ENCODE results near the gene ORC4. TPM values are rescaled to one million over a fixed set of nuclear protein-coding genes. Genes with fewer than 3 reads are reported as not detected.

ORC4 gene
- total and polyA plus RNA-seq, 8 donors = 36.1 to 86.0 (median 60.0) TPM

DNA sequence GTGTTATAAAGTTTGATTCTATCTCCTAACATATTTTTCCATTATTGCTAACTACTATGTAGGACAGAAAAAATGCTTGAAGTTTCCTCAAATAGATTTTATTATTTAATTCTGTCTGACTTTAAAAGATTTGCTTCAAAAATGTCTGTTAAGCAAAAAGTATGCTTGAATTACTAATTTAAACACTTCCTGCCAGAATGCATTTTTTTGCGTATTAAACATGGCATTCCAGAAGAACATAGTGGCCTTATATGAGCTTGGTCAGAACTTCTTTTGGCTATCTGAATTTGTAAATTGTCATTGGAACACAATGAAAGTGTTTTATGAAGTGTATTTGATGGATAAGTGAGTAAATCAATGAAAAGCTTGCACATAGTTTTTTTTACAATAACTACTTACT lies 38.1 kb upstream of the ORC4 start:
- no peak overlapping the region for H3K4me3 ChIP-seq
- TF ChIP-seq, protein P1, sequence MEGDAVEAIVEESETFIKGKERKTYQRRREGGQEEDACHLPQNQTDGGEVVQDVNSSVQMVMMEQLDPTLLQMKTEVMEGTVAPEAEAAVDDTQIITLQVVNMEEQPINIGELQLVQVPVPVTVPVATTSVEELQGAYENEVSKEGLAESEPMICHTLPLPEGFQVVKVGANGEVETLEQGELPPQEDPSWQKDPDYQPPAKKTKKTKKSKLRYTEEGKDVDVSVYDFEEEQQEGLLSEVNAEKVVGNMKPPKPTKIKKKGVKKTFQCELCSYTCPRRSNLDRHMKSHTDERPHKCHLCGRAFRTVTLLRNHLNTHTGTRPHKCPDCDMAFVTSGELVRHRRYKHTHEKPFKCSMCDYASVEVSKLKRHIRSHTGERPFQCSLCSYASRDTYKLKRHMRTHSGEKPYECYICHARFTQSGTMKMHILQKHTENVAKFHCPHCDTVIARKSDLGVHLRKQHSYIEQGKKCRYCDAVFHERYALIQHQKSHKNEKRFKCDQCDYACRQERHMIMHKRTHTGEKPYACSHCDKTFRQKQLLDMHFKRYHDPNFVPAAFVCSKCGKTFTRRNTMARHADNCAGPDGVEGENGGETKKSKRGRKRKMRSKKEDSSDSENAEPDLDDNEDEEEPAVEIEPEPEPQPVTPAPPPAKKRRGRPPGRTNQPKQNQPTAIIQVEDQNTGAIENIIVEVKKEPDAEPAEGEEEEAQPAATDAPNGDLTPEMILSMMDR (IDR thresholded peaks at IDR 0.05) = no peak
- no peaks in the 10 kb centered on the region for H3K27me3 ChIP-seq
- DNase-seq (no peak), ATAC-seq (no peak)
- no peaks in the 10 kb centered on the region for H3K36me3 ChIP-seq
- H3K27ac ChIP-seq = no peak overlapping the region
- no peaks in the 10 kb centered on the region for H3K9me3 ChIP-seq
- H3K4me1 ChIP-seq = no peaks in the 10 kb centered on the region
- intact Hi-C loops (cut with DNase I) = no loop called here

GRCh38 chr2:148052687-148053086 lies 32.1 kb upstream of the ORC4 start:
- TF ChIP-seq, protein P1 (IDR thresholded peaks at IDR 0.05) = no peak
- intact Hi-C loops (cut with DNase I) = no loop called here
- DNase-seq (no peak), ATAC-seq (no peak)
- Histone ChIP-seq H3K9me3 (no peaks in the 10 kb centered on the region), H3K36me3 (no peaks in the 10 kb centered on the region), H3K27me3 (no peaks in the 10 kb centered on the region), H3K4me3 (no peak overlapping the region), H3K4me1 (peaks cover 0 to 8% of the 10 kb centered on the region in 2 donors), H3K27ac (no peak overlapping the region)

- no peaks in the 10 kb centered on the region for H3K27me3 ChIP-seq
- TF ChIP-seq, protein P1 (IDR thresholded peaks at IDR 0.05) = no peak
- no peaks in the 10 kb centered on the region for H3K9me3 ChIP-seq
- peaks cover 0 to 8% of the 10 kb centered on the region in 2 donors for H3K4me1 ChIP-seq
- peak; percentile 45 for ATAC-seq
- H3K27ac ChIP-seq = no peak overlapping the region
- H3K36me3 ChIP-seq = no peaks in the 10 kb centered on the region
- intact Hi-C loops (cut with DNase I) = no loop called here
- DNase-seq = no peak
- H3K4me3 ChIP-seq = no peak overlapping the region
Measured at GRCh38 chr2:148049284-148049683, 28.7 kb upstream of the ORC4 start.

- H3K27ac ChIP-seq = no peak overlapping the region
- H3K27me3 ChIP-seq = no peaks in the 10 kb centered on the region
- intact Hi-C loops (cut with DNase I) = no loop called here
- no peaks in the 10 kb centered on the region for H3K36me3 ChIP-seq
- DNase-seq (no peak), ATAC-seq (no peak)
- no peaks in the 10 kb centered on the region for H3K9me3 ChIP-seq
- TF ChIP-seq, protein P1 (IDR thresholded peaks at IDR 0.05) = no peak
- peaks cover 0 to 8% of the 10 kb centered on the region in 2 donors for H3K4me1 ChIP-seq
- H3K4me3 ChIP-seq = no peak overlapping the region
Measured at GRCh38 chr2:148048475-148049221, 28.1 kb upstream of the ORC4 start.

- no peak overlapping the region for H3K27ac ChIP-seq
- no peaks in the 10 kb centered on the region for H3K36me3 ChIP-seq
- ATAC-seq = no peak
- H3K9me3 ChIP-seq = no peaks in the 10 kb centered on the region
- H3K27me3 ChIP-seq = no peaks in the 10 kb centered on the region
- intact Hi-C loops (cut with DNase I) = no loop called here
- peaks cover 0 to 8% of the 10 kb centered on the region in 2 donors for H3K4me1 ChIP-seq
- TF ChIP-seq, protein P1 (IDR thresholded peaks at IDR 0.05) = no peak
- DNase-seq = no peak
- no peak overlapping the region for H3K4me3 ChIP-seq
Measured at GRCh38 chr2:148046802-148047201, 26.3 kb upstream of the ORC4 start.
